Adrenal gland (tissue), 12 donors: Measurements from ENCODE around the gene MDH1. TPM values are rescaled to one million over a fixed set of nuclear protein-coding genes. Genes with fewer than 3 reads are reported as not detected.

Experiments
- DNase-seq, 7 donors: peaks; one replicate each; pipeline ENCODE4 v3.0.0-alpha.2; 2019 to 2020
- H3K27ac ChIP-seq, 5 donors: fragments of 200-600 bp; sonication (generic) in 4 of 5; 1 replicate in 3 of 5; 2 replicates in 2 of 5; pipeline versions ENCODE4 v1.5.1 to v1.8.0; 2016 to 2020; ENCODE audit warnings: mild to moderate bottlenecking in 1 of 5
- H3K27me3 ChIP-seq: fragments of 200-600 bp; 2 replicates; pipeline ENCODE4 v1.8.0; 2021
- H3K36me3 ChIP-seq, 2 donors: fragments of 200-600 bp; replicated peaks in 1 of 2; 1 replicate in 1 of 2; 2 replicates in 1 of 2; pipeline versions ENCODE4 v1.5.1 to v1.8.0; 2018 to 2022
- H3K4me1 ChIP-seq, 2 donors: fragments of 200-600 bp; replicated peaks in 1 of 2; 1 replicate in 1 of 2; 2 replicates in 1 of 2; pipeline versions ENCODE4 v1.5.1 to v1.8.0; 2018 to 2021
- H3K4me3 ChIP-seq, 4 donors: fragments of 200-600 bp; sonication (generic) in 3 of 4; one replicate each; pipeline ENCODE4 v1.5.1; 2016 to 2018
- H3K9me3 ChIP-seq, 3 donors: fragments of 200-600 bp; sonication (generic) in 1 of 3; replicated peaks in 1 of 3; 1 replicate in 2 of 3; 2 replicates in 1 of 3; pipeline versions ENCODE4 v1.5.1 to v1.8.0; 2016 to 2021
- CTCF ChIP-seq, 6 experiments: fragments of 450-650 bp in 4 of 6; fragments of 200-600 bp in 2 of 6; sonication (generic) in 1 of 6; IDR thresholded peaks; 1 replicate in 5 of 6; 2 replicates in 1 of 6; pipeline versions ENCODE4 v1.5.1 to v1.8.0; 2016 to 2021; ENCODE audit warnings: antibody characterized with exemption in 6 of 6, mild to moderate bottlenecking in 2 of 6, moderate library complexity in 1 of 6
- POLR2A ChIP-seq, 2 donors: fragments of 450-650 bp; IDR thresholded peaks; one replicate each; pipeline ENCODE4 v1.6.1; 2017; ENCODE audit warnings: antibody characterized with exemption in 2 of 2, mild to moderate bottlenecking in 2 of 2, moderate library complexity in 1 of 2
- WGBS, 4 donors: extraction: QIAGEN DNeasy Blood & Tissue Kit in 2 of 4; methylation state at CpG; one replicate each; pipeline versions ENCODE4 v1.1.5 to v1.1.7; 2013 to 2017; 5-methylcytosine and 5-hydroxymethylcytosine counted together
- intact Hi-C, 2 donors: fragments of 100-400 bp; cut with DNase I; formaldehyde crosslinking; loops; one replicate each; pipeline versions ENCODE4 v1.14.1 to v1.15.0; 2022 to 2023
- polyA plus RNA-seq, 3 donors: library from polyadenylated mRNA; stranded (reverse); fragments of 200-250 nt in 2 of 3; fragments of 350-450 nt in 1 of 3; fragmentation: Illumina TruSeq in 1 of 3; extraction: RNeasy Lipid Tissue Mini Kit (QIAGEN cat#74804) in 1 of 3; gene quantifications; one replicate each; pipeline ENCODE4 v1.2.3, GENCODE V29; 2013 to 2014
- total RNA-seq, 9 donors: library from RNA; depleted of rRNA in 4 of 9; stranded (reverse); fragments of >200 nt in 4 of 9; fragments of 120-200 nt in 1 of 9; fragmentation: NEBNext Ultra II Directional in 1 of 9; extraction: Animal tissue kit (Norgen Biotek cat#: 25700) in 1 of 9; gene quantifications; one replicate each; pipeline versions ENCODE4 v1.1.0 to v1.2.4, GENCODE V29; 2013 to 2023
- donor health status: healthy with polysubstance abuse.
- donor health status: Bipolar disorder and iron deficiency.
- donor health status: DM: yes; HTN: yes; CAD: no.
- donor health status: DM: no; HTN: no; CAD: no.
- donor health status: DM: no; HTN: no; CAD: no.
- donor health status: DM: yes; HTN: yes; CAD: no.

The MDH1 gene
- total and polyA plus RNA-seq, 12 donors: 184 to 477 (median 287) TPM

GRCh38 chr2:63544017-63544627 lies 44.6 kb upstream of the MDH1 start:
- no peaks in the 10 kb centered on the region for H3K4me1 ChIP-seq
- DNase-seq: no peak
- H3K9me3 ChIP-seq: no peaks in the 10 kb centered on the region
- 95 to 100% (median 99%) methylated on average over 1 of the region's 1 CpG for whole genome bisulfite sequencing, 4 donors
- no peaks in the 10 kb centered on the region for H3K27me3 ChIP-seq
- no peaks in the 10 kb centered on the region for H3K36me3 ChIP-seq
- intact Hi-C loops: no loop called here
- H3K27ac ChIP-seq: no peak overlapping the region
- no peak overlapping the region for H3K4me3 ChIP-seq
- peak; percentile 21 to 54 (median 40) for TF ChIP-seq CTCF (IDR thresholded peaks at IDR 0.05)
- no peak for TF ChIP-seq POLR2A (IDR thresholded peaks at IDR 0.05)

- Histone ChIP-seq H3K36me3 (no peaks in the 10 kb centered on the region), H3K9me3 (no peaks in the 10 kb centered on the region), H3K27me3 (no peaks in the 10 kb centered on the region), H3K4me1 (no peaks in the 10 kb centered on the region), H3K27ac (no peak overlapping the region), H3K4me3 (no peak overlapping the region)
- intact Hi-C loops: no loop called here
- TF ChIP-seq CTCF (IDR thresholded peaks at IDR 0.05) (no peak), POLR2A (IDR thresholded peaks at IDR 0.05) (no peak)
- 91 to 96% (median 92%) methylated on average over 2 of the region's 2 CpGs for WGBS, 4 donors
- DNase-seq: no peak
These were observed 43.7 kb upstream of the MDH1 start for GRCh38 chr2:63545023-63545422.

GRCh38 chr2:63553049-63553448 lies 35.7 kb upstream of the MDH1 start:
- Histone ChIP-seq H3K4me3 (peak overlapping the region in 1 of 4 donors; percentile 13), H3K4me1 (peaks cover 12 to 13% of the 10 kb centered on the region in 2 donors), H3K27ac (peak overlapping the region in 1 of 5 donors; percentile 27), H3K27me3 (no peaks in the 10 kb centered on the region), H3K9me3 (no peaks in the 10 kb centered on the region), H3K36me3 (no peaks in the 10 kb centered on the region)
- DNase-seq: peak in 6 of 7 donors; percentile 21 to 64 (median 44)
- intact Hi-C loops: no loop called here
- TF ChIP-seq POLR2A (IDR thresholded peaks at IDR 0.05) (no peak), CTCF (IDR thresholded peaks at IDR 0.05) (no peak)
- WGBS, 4 donors: 26 to 40% (median 33%) methylated on average over 4 of the region's 4 CpGs

- Histone ChIP-seq H3K36me3 (no peaks in the 10 kb centered on the region), H3K27me3 (no peaks in the 10 kb centered on the region), H3K27ac (no peak overlapping the region), H3K4me3 (no peak overlapping the region), H3K9me3 (no peaks in the 10 kb centered on the region), H3K4me1 (peaks cover 12 to 13% of the 10 kb centered on the region in 2 donors)
- TF ChIP-seq CTCF (IDR thresholded peaks at IDR 0.05) (no peak), POLR2A (IDR thresholded peaks at IDR 0.05) (no peak)
- 94 to 100% (median 98%) methylated on average over 6 to 7 of the region's 7 CpGs for WGBS, 4 donors
- DNase-seq: no peak
- intact Hi-C loops: no loop called here
These were observed 33.5 kb upstream of the MDH1 start for GRCh38 chr2:63555299-63555698.
